CD4-positive, alpha-beta T cell treated with Interleukin-15 for 1 hour (primary cell): ENCODE data around the gene BAIAP3.

Experiments
- DNase-seq: peaks from one replicate; pipeline ENCODE4 v3.0.0-alpha.2; 2020

Gene BAIAP3

GRCh38 chr16:1335211-1335971, 1.9 kb downstream of the BAIAP3 start:
- no peak for DNase-seq

GRCh38 chr16:1335996-1336395, 2.6 kb downstream of the BAIAP3 start:
- no peak for DNase-seq

- no peak for DNase-seq
Observed at GRCh38 chr16:1336619-1337018, 3.2 kb downstream of the BAIAP3 start.

GRCh38 chr16:1337486-1337885, 4.0 kb downstream of the BAIAP3 start:
- no peak for DNase-seq

GRCh38 chr16:1338119-1338730, 4.8 kb downstream of the BAIAP3 start:
- DNase-seq: no peak

GRCh38 chr16:1338855-1339675, 5.6 kb downstream of the BAIAP3 start:
- no peak for DNase-seq

GRCh38 chr16:1340730-1341494, 7.5 kb downstream of the BAIAP3 start:
- no peak for DNase-seq

- DNase-seq: no peak
Observed at GRCh38 chr16:1341495-1342420, 8.3 kb downstream of the BAIAP3 start.

- peak; percentile 98 for DNase-seq
Observed at GRCh38 chr16:1342526-1343427, 9.3 kb downstream of the BAIAP3 start.

- DNase-seq: no peak
Observed at GRCh38 chr16:1343428-1344242, 10.2 kb downstream of the BAIAP3 start.

- no peak for DNase-seq
Observed at GRCh38 chr16:1344499-1344898, 11.1 kb downstream of the BAIAP3 start.

- DNase-seq: no peak
Observed at GRCh38 chr16:1345087-1345486, 11.6 kb downstream of the BAIAP3 start.

GRCh38 chr16:1345651-1346421, 12.4 kb downstream of the BAIAP3 start:
- DNase-seq: no peak

GRCh38 chr16:1346422-1347285, 13.2 kb downstream of the BAIAP3 start:
- no peak for DNase-seq

- DNase-seq: no peak
Observed at GRCh38 chr16:1347286-1347855, 13.9 kb downstream of the BAIAP3 start.

GRCh38 chr16:1347962-1348361, 14.5 kb downstream of the BAIAP3 start:
- no peak for DNase-seq

- no peak for DNase-seq
Observed at GRCh38 chr16:1348441-1348840, 15.0 kb downstream of the BAIAP3 start.

- no peak for DNase-seq
Observed at GRCh38 chr16:1348926-1349325, 15.5 kb downstream of the BAIAP3 start.
